ENCODE results near the gene SNX21.

DNA sequence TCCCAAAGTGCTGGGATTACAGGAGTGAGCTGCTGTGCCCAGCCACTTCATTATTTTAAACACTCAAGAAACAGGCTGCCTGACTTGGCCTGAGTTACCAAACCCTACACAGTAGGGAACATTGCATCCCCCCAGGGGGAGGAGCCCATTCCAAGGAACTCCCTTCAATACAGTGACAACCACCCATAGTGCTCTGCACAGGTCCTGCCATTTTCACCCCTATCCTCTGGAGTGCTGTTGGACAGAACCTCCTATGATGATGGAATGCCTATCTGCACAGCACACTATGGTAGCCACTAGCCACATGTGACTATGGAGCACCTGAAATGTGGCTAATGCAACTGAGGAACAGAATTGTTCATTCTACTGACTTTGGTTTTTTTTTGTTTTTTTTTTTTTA, 11.9 kb downstream of the SNX21 start:
- TF ChIP-seq CTCF (IDR thresholded peaks at IDR 0.05 in 2 of 3, conservative IDR thresholded peaks at IDR 0.05 in 1 of 3; ENCODE audit: borderline replicate concordance in 1 of 3, insufficient read depth in 1 of 3, low read depth in 2 of 3, low read length in 2 of 3) (no peak), TCF7L2 (IDR thresholded peaks at IDR 0.05; ENCODE audit: borderline replicate concordance, extremely low read depth, insufficient read depth, insufficient read length) (no peak), POLR2A (IDR thresholded peaks at IDR 0.05; ENCODE audit: borderline replicate concordance, extremely low read depth, insufficient read depth, insufficient read length) (no peak), POLR2AphosphoS5 (IDR thresholded peaks at IDR 0.05; ENCODE audit: low read depth, low read length) (no peak), EZH2phosphoT487 (IDR thresholded peaks at IDR 0.05; ENCODE audit: borderline replicate concordance) (no peak)
